OCI-LY1 (cell line): Measurements from ENCODE around the gene ZER1.

Experiments
- H2AFZ ChIP-seq: fragments of 200-600 bp; sonication (generic), shearing (Covaris generic); 2 replicates; pipeline ENCODE4 v1.6.0; 2014; ENCODE audit warnings: antibody characterized with exemption, mild to moderate bottlenecking, low read length
- H3F3A ChIP-seq: fragments of 200-600 bp; sonication (generic), shearing (Covaris generic); 2 replicates; pipeline ENCODE4 v1.6.0; 2014; ENCODE audit warnings: mild to moderate bottlenecking, antibody characterized with exemption, low read length, moderate library complexity; ENCODE audit not compliant: insufficient read depth
- H3K27ac ChIP-seq: fragments of 200-600 bp; sonication (generic); 2 replicates; pipeline ENCODE4 v1.5.1; 2014; ENCODE audit warnings: low read length, mixed run types, mild to moderate bottlenecking, low read depth; ENCODE audit not compliant: poor library complexity, severe bottlenecking
- H3K27me3 ChIP-seq: fragments of 200-600 bp; sonication (generic); 2 replicates; pipeline ENCODE4 v1.6.0; 2014; ENCODE audit warnings: antibody characterized with exemption, mild to moderate bottlenecking, low read length, moderate library complexity; ENCODE audit not compliant: insufficient read depth
- H3K36me3 ChIP-seq: fragments of 200-600 bp; sonication (generic); 2 replicates; pipeline ENCODE4 v1.6.1; 2014; ENCODE audit warnings: mild to moderate bottlenecking, antibody characterized with exemption, low read length, moderate library complexity, mixed read lengths; ENCODE audit not compliant: insufficient read depth
- H3K4me1 ChIP-seq: fragments of 200-600 bp; sonication (generic); 2 replicates; pipeline ENCODE4 v1.5.1; 2014; ENCODE audit warnings: mild to moderate bottlenecking, low read length, moderate library complexity; ENCODE audit not compliant: insufficient read depth, severe bottlenecking
- H3K4me2 ChIP-seq: fragments of 200-600 bp; sonication (generic), shearing (Covaris generic); 2 replicates; pipeline ENCODE4 v1.6.1; 2014; ENCODE audit warnings: low read length
- H3K4me3 ChIP-seq: fragments of 200-600 bp; sonication (generic); 2 replicates; pipeline ENCODE4 v1.5.1; 2014; ENCODE audit warnings: low read length, low read depth, mild to moderate bottlenecking, mixed read lengths; ENCODE audit not compliant: poor library complexity, severe bottlenecking
- H3K79me2 ChIP-seq: fragments of 200-600 bp; shearing (Covaris generic); 2 replicates; pipeline ENCODE4 v1.6.1; 2016; ENCODE audit warnings: mixed run types, low read length, mixed read lengths; ENCODE audit not compliant: insufficient read depth
- H3K9ac ChIP-seq: fragments of 200-600 bp; sonication (generic), shearing (Covaris generic); 2 replicates; pipeline ENCODE4 v1.6.1; 2014; ENCODE audit warnings: mild to moderate bottlenecking, low read length, mixed read lengths
- H3K9me2 ChIP-seq: fragments of 200-600 bp; sonication (generic), shearing (Covaris generic); 2 replicates; pipeline ENCODE4 v1.6.1; 2014; ENCODE audit warnings: low read depth, mild to moderate bottlenecking, low read length, mixed read lengths
- H3K9me3 ChIP-seq: fragments of 200-600 bp; shearing (Covaris generic); 2 replicates; pipeline ENCODE4 v1.6.1; 2014; ENCODE audit warnings: low read length, mixed read lengths
- H4K20me1 ChIP-seq: fragments of 200-600 bp; sonication (generic), shearing (Covaris generic); 2 replicates; pipeline ENCODE4 v1.6.0; 2016; ENCODE audit warnings: mild to moderate bottlenecking, low read length; ENCODE audit not compliant: insufficient read depth
- EZH2 ChIP-seq: fragments of 200-600 bp; sonication (generic), shearing (Covaris generic); IDR thresholded peaks from 2 replicates; pipeline ENCODE4 v1.8.0; 2017; ENCODE audit warnings: borderline replicate concordance, mixed run types, mild to moderate bottlenecking, antibody characterized with exemption, low read length, moderate library complexity, mixed read lengths
- TF ChIP-seq, protein P1 (sequence below): fragments of 200-600 bp; sonication (generic), shearing (Covaris generic); IDR thresholded peaks from 2 replicates; pipeline ENCODE4 v1.5.1; 2017; ENCODE audit warnings: mild to moderate bottlenecking, antibody characterized with exemption, low read length, moderate library complexity, mixed read lengths

Gene ZER1

DNA sequence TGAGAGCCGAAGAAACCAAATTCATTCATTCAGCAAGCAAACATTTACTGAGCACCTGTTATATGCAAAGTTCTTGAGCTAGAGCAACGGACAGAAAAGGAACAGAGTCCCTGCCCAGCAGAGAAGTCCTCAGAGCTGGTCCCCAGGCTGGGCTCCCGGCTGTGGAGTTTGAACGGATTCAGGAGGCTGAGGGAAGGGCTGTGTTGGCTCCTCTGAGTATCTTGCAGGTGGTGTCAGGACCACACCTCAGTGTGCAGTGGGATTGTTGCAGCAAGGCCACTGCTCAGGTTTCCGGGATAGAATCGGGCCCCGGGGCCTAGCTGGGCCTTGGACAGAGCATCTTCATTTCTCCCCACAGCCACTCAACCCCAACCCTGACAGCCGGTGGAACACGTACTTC lies 20.4 kb upstream of the ZER1 start:
- Histone ChIP-seq H3K9ac (no peak overlapping the region), H3K4me3 (no peak overlapping the region), H3K27ac (no peak overlapping the region), H3K4me2 (no peak overlapping the region), H3K36me3 (peaks cover 49% of the 10 kb centered on the region), H3K9me3 (no peaks in the 10 kb centered on the region), H2AFZ (no peak overlapping the region), H3F3A (no peaks in the 10 kb centered on the region), H3K4me1 (peaks cover 11% of the 10 kb centered on the region), H4K20me1 (no peaks in the 10 kb centered on the region), H3K27me3 (no peaks in the 10 kb centered on the region), H3K9me2 (no peaks in the 10 kb centered on the region), H3K79me2 (peaks cover 6% of the 10 kb centered on the region; the same call in 1 of the 2 replicates)
- TF ChIP-seq, protein P1, sequence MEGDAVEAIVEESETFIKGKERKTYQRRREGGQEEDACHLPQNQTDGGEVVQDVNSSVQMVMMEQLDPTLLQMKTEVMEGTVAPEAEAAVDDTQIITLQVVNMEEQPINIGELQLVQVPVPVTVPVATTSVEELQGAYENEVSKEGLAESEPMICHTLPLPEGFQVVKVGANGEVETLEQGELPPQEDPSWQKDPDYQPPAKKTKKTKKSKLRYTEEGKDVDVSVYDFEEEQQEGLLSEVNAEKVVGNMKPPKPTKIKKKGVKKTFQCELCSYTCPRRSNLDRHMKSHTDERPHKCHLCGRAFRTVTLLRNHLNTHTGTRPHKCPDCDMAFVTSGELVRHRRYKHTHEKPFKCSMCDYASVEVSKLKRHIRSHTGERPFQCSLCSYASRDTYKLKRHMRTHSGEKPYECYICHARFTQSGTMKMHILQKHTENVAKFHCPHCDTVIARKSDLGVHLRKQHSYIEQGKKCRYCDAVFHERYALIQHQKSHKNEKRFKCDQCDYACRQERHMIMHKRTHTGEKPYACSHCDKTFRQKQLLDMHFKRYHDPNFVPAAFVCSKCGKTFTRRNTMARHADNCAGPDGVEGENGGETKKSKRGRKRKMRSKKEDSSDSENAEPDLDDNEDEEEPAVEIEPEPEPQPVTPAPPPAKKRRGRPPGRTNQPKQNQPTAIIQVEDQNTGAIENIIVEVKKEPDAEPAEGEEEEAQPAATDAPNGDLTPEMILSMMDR, result no peak
- no peak for TF ChIP-seq EZH2

DNA sequence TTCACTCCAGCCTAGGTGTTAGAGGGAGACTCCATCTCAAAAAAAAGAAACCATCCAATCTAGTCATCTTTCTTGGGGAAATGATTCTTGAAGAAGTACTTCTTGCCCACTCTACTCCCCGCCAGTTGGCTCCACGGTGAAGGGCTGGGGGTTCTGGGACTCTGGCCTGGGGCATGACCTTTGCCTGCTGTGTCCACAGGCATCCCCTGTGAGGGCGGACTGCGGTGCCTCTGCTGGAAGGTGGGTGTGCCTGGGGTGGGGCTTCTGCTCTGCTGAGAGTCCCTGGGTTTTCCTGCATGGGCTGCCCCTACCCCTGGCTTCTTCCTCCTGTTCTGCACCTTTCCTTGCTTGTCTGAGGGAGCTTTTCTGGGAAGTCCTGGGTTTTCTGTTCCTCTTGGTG lies 18.8 kb upstream of the ZER1 start:
- Histone ChIP-seq H3K36me3 (peaks cover 43% of the 10 kb centered on the region; the same call in 1 of the 2 replicates), H3K27ac (no peak overlapping the region), H3K9me3 (no peaks in the 10 kb centered on the region), H3K9ac (no peak overlapping the region), H4K20me1 (no peaks in the 10 kb centered on the region), H3K4me1 (peaks cover 16% of the 10 kb centered on the region), H3K4me3 (no peak overlapping the region), H3K4me2 (no peak overlapping the region), H3K9me2 (no peaks in the 10 kb centered on the region), H3F3A (no peaks in the 10 kb centered on the region), H2AFZ (no peak overlapping the region), H3K79me2 (peaks cover 6% of the 10 kb centered on the region; the same call in 1 of the 2 replicates), H3K27me3 (no peaks in the 10 kb centered on the region)
- TF ChIP-seq EZH2, result no peak
- TF ChIP-seq, protein P1, result no peak

DNA sequence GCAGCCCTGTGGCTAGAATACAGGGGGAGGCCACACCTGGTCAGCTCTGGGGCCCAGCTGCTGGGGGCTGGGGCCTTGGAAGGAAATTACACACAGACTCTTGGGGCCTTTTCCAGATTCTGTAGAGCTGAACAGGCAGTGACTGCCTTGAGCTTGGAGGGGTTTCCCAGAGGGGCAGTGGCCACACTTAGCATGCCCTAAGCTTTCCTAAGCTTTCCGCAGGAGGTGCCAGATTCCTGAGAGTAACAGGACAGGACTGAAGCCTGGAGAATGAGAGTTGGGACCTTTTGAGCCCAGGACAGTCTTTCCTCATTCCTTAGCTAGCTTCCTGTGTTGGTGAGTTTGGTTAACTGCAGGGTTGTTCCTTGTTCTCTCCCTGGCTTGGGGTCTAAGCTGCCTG lies 16.7 kb upstream of the ZER1 start:
- Histone ChIP-seq H3K4me3 (peak overlapping the region; percentile 82), H3K4me2 (peak overlapping the region; percentile 89), H3K4me1 (peaks cover 22% of the 10 kb centered on the region), H3K9ac (peak overlapping the region; percentile 83; the same call in 1 of the 2 replicates), H3K9me3 (no peaks in the 10 kb centered on the region), H3K27me3 (no peaks in the 10 kb centered on the region), H2AFZ (no peak overlapping the region), H4K20me1 (no peaks in the 10 kb centered on the region), H3K27ac (no peak overlapping the region), H3K9me2 (no peaks in the 10 kb centered on the region), H3K36me3 (peaks cover 27% of the 10 kb centered on the region; the same call in 1 of the 2 replicates), H3F3A (no peaks in the 10 kb centered on the region), H3K79me2 (peaks cover 6% of the 10 kb centered on the region; the same call in 1 of the 2 replicates)
- TF ChIP-seq EZH2, result no peak
- TF ChIP-seq, protein P1, result no peak
